GM19193 (cell line): ENCODE data around the gene KCTD7.
A peak's percentile ranks its signal among the peaks of the same experiment; 100 is the strongest.

Experiments
- POLR2A ChIP-seq: IDR thresholded peaks from 4 replicates; pipeline ENCODE4 v1.6.1; 2011; ENCODE audit not compliant: insufficient read depth, insufficient read length; ENCODE audit errors: extremely low read depth

The KCTD7 gene

GRCh38 chr7:66667023-66667728, 38.5 kb downstream of the KCTD7 start:
- no peak for TF ChIP-seq POLR2A

DNA sequence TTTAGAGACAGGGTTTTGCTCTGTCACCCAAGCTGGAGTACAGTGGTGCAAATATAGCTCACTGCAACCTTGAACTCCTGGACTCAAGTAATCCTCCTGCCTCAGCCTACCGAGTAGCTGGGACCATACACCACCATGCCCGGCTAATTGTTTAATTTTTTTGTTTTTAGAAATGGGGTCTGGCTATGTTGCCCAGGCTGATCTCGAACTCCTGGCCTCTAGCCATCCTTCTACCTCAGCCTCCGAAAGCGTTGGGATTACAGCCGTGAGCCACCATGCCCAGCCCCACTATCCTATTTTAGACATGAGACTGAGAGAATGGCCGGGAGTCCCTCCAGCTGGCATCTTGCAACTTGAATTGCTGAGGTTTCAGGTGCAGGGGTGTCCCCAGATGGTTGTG, 39.4 kb downstream of the KCTD7 start:
- TF ChIP-seq POLR2A, result no peak

GRCh38 chr7:66668677-66669076, 40.0 kb downstream of the KCTD7 start:
- TF ChIP-seq POLR2A, result no peak

GRCh38 chr7:66669088-66669487, 40.4 kb downstream of the KCTD7 start:
- TF ChIP-seq POLR2A, result no peak

GRCh38 chr7:66669496-66669895, 40.8 kb downstream of the KCTD7 start:
- TF ChIP-seq POLR2A, result no peak

- no peak for TF ChIP-seq POLR2A
Observed at GRCh38 chr7:66671034-66671433, 42.4 kb downstream of the KCTD7 start.

- TF ChIP-seq POLR2A, result no peak
Observed at GRCh38 chr7:66679633-66680244, 51.1 kb downstream of the KCTD7 start.

- peak; percentile 94 for TF ChIP-seq POLR2A
Observed at GRCh38 chr7:66681491-66682349, 53.0 kb downstream of the KCTD7 start.

DNA sequence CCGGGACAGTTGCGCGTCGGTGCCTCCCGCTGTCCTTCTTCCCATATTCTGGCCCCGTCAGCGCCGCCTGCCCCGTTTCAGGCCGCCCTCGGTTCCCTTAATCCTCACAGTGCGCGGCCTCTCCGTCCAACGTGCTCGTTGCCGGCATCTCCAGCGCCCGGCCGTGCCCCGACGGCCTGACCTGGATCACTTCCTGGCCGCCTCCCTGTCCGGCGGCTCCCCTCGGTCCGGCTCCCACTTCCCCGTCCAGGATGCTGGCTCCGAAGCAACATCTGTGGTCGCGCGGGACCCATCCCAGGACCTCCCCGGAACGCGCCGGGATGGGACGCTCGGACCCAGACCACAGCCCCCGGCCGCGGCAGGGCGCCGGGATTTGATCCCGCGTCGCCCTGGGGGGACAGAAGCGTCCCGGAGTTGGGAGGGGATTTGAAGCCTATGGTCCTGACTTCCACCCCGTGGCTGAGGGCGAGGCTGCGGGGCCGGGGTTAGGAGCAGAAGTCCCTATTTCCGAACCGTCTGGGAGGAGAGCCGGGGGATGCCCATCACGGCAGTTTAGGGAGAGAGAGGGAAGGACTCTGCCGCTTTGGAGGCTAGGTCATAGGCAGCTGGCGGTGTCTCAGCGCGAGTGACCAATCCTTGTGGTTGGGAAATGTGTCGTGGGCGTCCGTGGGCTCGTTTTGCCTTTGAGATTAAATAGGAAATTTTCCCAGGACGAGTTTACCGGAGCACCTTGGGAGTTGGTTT, 53.8 kb downstream of the KCTD7 start:
- TF ChIP-seq POLR2A, result no peak

GRCh38 chr7:66683770-66684123, 55.1 kb downstream of the KCTD7 start:
- no peak for TF ChIP-seq POLR2A

DNA sequence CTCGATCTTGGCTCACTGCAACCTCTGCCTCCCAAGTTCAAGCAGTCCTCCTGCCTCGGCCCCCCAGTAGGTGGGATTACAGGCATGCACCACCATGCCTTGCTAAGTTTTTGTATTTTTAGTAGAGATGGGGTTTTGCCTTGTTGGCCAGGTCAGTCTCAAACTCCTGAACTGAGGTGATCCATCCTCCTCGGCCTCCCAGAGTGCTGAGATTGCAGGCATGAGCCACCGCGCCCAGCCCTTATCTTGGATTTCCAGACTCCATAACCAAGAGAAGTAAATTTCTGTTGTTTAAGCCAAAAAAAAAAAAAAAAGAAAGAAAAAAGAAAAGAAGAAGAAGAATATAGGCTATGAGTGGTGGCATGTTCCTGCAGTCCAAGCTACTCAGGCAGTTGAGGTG, 58.5 kb downstream of the KCTD7 start:
- TF ChIP-seq POLR2A, result no peak

DNA sequence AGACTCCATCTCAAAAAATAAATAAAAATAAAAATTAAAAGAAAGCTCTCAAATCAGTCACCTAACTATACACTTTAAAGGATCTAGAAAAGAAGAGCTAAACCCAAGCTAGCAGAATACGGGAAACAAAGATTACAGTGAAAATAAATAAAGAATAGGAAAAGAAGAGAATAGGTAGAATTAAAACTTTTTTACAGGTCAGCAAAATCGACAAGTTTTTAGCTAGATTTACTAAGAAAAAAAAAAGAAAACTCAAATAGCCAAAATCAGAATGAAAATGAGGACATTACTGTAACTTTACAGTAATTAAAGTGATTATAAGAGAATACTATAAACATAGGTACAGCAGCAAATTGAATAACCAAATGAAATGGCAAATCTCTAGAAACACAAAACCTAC, 60.4 kb downstream of the KCTD7 start:
- no peak for TF ChIP-seq POLR2A

DNA sequence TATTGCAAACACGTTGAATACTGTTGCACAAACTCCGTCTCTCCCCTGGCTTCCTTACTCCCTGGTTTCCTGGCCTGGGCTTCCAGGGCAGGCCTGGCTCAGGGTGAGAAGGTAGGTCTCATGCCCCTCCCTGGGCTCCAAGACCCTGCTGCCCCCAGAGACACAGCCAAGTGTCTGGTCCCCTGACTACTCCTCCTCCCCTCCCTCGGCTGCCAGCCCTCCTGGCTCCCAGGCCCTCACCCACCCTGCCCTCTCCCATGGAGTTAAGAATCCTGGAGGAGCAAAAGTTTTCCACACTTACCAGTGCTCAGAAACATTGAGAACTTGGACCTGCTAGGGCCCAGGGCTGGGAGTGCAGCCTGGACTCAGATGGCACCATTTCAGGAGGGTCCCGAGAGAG, 64.7 kb downstream of the KCTD7 start:
- no peak for TF ChIP-seq POLR2A
